ENCODE data around the gene IER5L.

DNA sequence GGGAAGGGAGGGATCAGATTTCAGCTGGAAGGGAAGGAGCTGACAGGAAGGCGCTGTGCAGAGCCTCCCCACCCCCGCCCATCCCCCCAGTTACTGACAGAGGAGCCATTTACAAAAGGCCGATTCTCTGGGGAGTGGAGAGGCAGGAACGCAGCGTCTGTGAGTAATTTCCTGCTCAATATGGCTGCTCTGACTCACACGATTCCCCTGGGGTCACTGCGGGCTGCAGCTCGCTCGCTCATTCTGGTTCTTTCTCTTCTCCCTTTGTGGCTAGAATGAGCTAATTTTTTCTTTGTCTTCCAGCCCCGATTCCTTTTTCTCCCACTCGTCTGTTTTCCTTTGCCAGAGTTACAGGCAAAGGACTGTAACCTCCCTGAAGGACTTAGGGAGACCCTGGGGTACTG, 38.1 kb downstream of the IER5L start:
- TF ChIP-seq POLR2AphosphoS5 (IDR thresholded peaks at IDR 0.05; ENCODE audit: borderline replicate concordance, low read depth, low read length), result peak; percentile 82
- no peak for TF ChIP-seq EZH2 (IDR thresholded peaks at IDR 0.05)
- peak; percentile 41 for TF ChIP-seq FOXP2 (optimal IDR thresholded peaks at IDR 0.05; ENCODE audit: control extremely low read depth, extremely low read length, insufficient read depth)

Measured in SK-N-MC (cell line).